Stomach (tissue), 4 donors: Measurements from ENCODE around the gene ASTN1.

Experiments
- EP300 ChIP-seq: sonication (generic); formaldehyde crosslinking; IDR thresholded peaks from one replicate; pipeline ENCODE4 v1.6.1; 2017; ENCODE audit warnings: antibody characterized with exemption
- POLR2A ChIP-seq, 4 donors: fragments of 450-650 bp; IDR thresholded peaks; one replicate each; pipeline ENCODE4 v1.6.1; 2016; ENCODE audit warnings: antibody characterized with exemption in 4 of 4, control low read depth in 2 of 4, mild to moderate bottlenecking in 1 of 4, moderate library complexity in 1 of 4
- POLR2AphosphoS5 ChIP-seq, 3 donors: sonication (generic); formaldehyde crosslinking; IDR thresholded peaks; one replicate each; pipeline ENCODE4 v1.6.1; 2016; ENCODE audit warnings: antibody characterized with exemption in 3 of 3
- TF ChIP-seq, protein P1 (sequence below), 7 experiments: fragments of 450-650 bp in 4 of 7; fragments of 200-600 bp in 3 of 7; sonication (generic) in 3 of 7; IDR thresholded peaks; one replicate each; pipeline ENCODE4 v1.5.1; 2016 to 2019; ENCODE audit warnings: antibody characterized with exemption in 7 of 7, control low read depth in 2 of 7, mild to moderate bottlenecking in 1 of 7

DNA sequence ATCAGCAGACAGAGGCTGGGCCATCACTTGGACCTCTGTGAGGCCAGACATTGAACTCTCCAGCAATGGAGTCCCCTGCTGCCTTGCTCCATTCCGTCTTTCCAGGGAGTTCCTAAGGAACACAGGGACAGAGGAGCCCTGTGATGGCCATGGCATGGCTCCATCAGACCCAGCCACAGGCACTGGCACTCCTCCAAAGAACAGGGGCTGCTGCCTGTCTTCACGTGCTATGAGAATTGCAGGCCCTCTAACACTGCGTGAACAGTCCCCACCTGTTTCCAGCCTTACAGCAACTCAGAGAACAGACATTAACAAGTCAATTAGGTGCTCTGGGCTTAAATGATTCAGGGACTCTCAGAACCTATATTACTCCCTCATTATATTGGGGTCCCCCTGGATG lies 140.8 kb downstream of the ASTN1 start:
- no peak for TF ChIP-seq EP300
- TF ChIP-seq POLR2AphosphoS5 (IDR thresholded peaks at IDR 0.05): no peak
- TF ChIP-seq, protein P1, sequence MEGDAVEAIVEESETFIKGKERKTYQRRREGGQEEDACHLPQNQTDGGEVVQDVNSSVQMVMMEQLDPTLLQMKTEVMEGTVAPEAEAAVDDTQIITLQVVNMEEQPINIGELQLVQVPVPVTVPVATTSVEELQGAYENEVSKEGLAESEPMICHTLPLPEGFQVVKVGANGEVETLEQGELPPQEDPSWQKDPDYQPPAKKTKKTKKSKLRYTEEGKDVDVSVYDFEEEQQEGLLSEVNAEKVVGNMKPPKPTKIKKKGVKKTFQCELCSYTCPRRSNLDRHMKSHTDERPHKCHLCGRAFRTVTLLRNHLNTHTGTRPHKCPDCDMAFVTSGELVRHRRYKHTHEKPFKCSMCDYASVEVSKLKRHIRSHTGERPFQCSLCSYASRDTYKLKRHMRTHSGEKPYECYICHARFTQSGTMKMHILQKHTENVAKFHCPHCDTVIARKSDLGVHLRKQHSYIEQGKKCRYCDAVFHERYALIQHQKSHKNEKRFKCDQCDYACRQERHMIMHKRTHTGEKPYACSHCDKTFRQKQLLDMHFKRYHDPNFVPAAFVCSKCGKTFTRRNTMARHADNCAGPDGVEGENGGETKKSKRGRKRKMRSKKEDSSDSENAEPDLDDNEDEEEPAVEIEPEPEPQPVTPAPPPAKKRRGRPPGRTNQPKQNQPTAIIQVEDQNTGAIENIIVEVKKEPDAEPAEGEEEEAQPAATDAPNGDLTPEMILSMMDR (IDR thresholded peaks at IDR 0.05): no peak
- no peak for TF ChIP-seq POLR2A (IDR thresholded peaks at IDR 0.05)
